ENCODE results near the gene ANGEL2. TPM values are rescaled to one million over a fixed set of nuclear protein-coding genes. Genes with fewer than 3 reads are reported as not detected.

The ANGEL2 gene
- total RNA-seq, 2 donors from 2014 or later, result 41.7 to 76.2 TPM

DNA sequence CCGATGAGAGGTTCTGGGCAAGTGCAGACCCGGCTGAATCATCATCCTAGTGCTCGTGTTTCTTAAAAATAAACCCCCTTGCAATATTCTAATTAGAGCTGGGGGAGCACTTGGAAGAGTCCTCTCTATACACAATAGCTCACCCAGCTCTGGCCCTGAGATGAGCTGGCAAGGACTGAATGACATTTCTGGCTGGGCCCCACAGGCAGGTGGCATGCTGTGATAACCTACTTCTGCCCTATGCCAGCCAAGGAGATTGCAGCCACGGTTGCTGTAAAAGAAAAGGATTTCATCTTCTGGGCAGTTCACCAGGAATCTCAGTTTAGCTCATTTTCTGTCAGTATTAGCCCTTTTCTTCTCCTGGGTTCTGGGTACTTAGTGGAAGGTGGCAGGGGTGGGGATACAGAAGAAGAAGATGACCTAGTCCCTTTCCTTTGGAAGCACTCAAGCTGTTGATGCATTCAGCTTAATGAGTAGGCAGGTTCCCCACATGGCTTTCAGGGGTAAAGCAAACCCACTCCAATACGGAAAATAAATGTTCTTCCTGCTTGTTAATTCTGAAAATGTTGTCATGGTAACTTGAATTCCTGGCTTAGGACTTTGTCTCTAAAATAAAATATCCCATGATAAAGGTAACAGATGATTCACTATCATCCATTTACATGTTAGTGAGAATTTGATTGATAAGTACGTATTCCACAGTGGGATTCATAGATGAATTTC is 33.1 kb downstream of the ANGEL2 start:
- H3K27ac ChIP-seq, result no peak overlapping the region
- no peaks in the 10 kb centered on the region for H3K27me3 ChIP-seq (replicated peaks; ENCODE audit: insufficient read depth)
- DNase-seq (ENCODE audit: low spot score) (no peak), ATAC-seq (ENCODE audit: insufficient number of reproducible peaks, low FRiP score, low read depth) (no peak)
- H3K9me3 ChIP-seq, result no peaks in the 10 kb centered on the region
- peaks cover 0 to 22% of the 10 kb centered on the region in 2 donors for H3K4me1 ChIP-seq (ENCODE audit: control insufficient read depth in 1 of 2, low read depth in 2 of 2)
- no peaks in the 10 kb centered on the region for H3K36me3 ChIP-seq
- TF ChIP-seq, protein P1, sequence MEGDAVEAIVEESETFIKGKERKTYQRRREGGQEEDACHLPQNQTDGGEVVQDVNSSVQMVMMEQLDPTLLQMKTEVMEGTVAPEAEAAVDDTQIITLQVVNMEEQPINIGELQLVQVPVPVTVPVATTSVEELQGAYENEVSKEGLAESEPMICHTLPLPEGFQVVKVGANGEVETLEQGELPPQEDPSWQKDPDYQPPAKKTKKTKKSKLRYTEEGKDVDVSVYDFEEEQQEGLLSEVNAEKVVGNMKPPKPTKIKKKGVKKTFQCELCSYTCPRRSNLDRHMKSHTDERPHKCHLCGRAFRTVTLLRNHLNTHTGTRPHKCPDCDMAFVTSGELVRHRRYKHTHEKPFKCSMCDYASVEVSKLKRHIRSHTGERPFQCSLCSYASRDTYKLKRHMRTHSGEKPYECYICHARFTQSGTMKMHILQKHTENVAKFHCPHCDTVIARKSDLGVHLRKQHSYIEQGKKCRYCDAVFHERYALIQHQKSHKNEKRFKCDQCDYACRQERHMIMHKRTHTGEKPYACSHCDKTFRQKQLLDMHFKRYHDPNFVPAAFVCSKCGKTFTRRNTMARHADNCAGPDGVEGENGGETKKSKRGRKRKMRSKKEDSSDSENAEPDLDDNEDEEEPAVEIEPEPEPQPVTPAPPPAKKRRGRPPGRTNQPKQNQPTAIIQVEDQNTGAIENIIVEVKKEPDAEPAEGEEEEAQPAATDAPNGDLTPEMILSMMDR (IDR thresholded peaks at IDR 0.05), result no peak
- H3K4me3 ChIP-seq, result no peak overlapping the region

DNA sequence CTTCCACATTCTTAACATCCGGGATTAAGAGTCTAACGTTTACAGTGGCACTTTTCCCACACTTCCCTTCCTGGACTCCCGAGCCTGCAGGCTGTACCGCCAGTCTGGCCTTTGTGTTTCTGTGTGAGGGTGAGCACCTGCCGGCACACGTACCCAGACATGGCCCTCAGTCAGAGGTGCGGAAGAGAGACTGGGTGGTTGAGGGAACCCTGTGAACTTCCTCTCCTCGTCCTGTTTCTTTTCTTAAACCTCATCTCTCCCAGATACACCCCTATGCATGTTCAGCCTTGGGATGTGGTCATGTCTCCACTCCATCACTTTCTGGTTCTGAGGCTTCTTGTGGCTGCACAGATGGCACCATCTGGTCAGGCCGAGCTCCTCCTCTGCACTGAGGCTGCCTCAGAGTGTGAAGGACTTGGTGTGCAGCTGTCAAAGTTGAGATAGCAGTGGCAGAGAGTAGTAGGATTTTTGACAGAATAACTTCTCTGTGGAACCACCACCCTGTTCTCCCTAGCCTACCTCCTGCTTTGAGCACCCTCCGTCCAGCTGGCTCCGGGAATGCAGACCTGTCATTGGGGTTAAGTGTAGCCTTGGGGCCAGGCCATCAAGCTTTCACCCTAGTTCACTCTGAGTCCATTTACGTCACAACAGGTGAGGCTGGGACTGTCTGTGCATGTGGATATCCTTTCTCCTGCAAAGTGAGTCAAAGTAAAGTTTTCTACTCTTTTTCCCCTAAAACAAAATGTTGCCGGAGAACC is 33.9 kb downstream of the ANGEL2 start:
- TF ChIP-seq, protein P1 (IDR thresholded peaks at IDR 0.05), result no peak
- DNase-seq (ENCODE audit: low spot score) (no peak), ATAC-seq (ENCODE audit: insufficient number of reproducible peaks, low FRiP score, low read depth) (no peak)
- Histone ChIP-seq H3K9me3 (no peaks in the 10 kb centered on the region), H3K4me1 (ENCODE audit: control insufficient read depth in 1 of 2, low read depth in 2 of 2) (peaks cover 0 to 22% of the 10 kb centered on the region in 2 donors), H3K27ac (peak overlapping the region in 1 of 2 donors; percentile 2), H3K36me3 (no peaks in the 10 kb centered on the region), H3K27me3 (replicated peaks; ENCODE audit: insufficient read depth) (no peaks in the 10 kb centered on the region), H3K4me3 (no peak overlapping the region)

DNA sequence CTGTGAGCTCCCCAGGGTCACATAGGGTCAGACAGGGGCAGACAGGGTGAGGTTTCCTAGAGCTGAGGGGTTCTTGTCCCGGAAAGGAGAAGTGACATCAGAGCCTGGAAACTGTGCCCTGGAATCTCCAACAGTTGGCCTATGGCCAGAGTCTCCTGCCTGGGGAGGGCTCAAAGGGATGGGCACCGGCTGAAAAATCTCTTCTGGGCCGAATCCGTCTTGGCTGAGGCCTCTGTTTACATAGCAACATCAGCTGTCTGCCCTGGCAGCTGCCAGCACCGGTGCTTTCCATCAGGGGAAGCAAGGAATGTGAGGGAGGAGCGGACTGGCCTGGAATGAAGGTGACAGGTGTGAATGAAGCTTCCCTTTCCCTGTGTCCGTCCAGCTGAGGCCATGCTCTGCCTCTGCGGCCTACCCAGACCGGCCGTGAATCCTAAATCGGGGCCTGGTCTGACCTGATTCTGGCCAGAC is 34.6 kb downstream of the ANGEL2 start:
- no peak overlapping the region for H3K4me3 ChIP-seq

GRCh38 chr1:212980123-212980785 is 35.4 kb downstream of the ANGEL2 start:
- H3K36me3 ChIP-seq, result no peaks in the 10 kb centered on the region
- TF ChIP-seq, protein P1 (IDR thresholded peaks at IDR 0.05), result no peak
- no peaks in the 10 kb centered on the region for H3K9me3 ChIP-seq
- H3K4me3 ChIP-seq, result no peak overlapping the region
- no peak for DNase-seq (ENCODE audit: low spot score)
- H3K27me3 ChIP-seq (replicated peaks; ENCODE audit: insufficient read depth), result no peaks in the 10 kb centered on the region
- no peak overlapping the region for H3K27ac ChIP-seq
- ATAC-seq (ENCODE audit: insufficient number of reproducible peaks, low FRiP score, low read depth), result no peak
- H3K4me1 ChIP-seq (ENCODE audit: control insufficient read depth in 1 of 2, low read depth in 2 of 2), result peaks cover 0 to 22% of the 10 kb centered on the region in 2 donors

More for the DNA sequence above, 34.6 kb downstream of the ANGEL2 start:
- Histone ChIP-seq H3K4me1 (ENCODE audit: control insufficient read depth in 1 of 2, low read depth in 2 of 2) (peaks cover 0 to 22% of the 10 kb centered on the region in 2 donors), H3K9me3 (no peaks in the 10 kb centered on the region), H3K27ac (no peak overlapping the region), H3K36me3 (no peaks in the 10 kb centered on the region), H3K27me3 (replicated peaks; ENCODE audit: insufficient read depth) (no peaks in the 10 kb centered on the region)
- TF ChIP-seq, protein P1 (IDR thresholded peaks at IDR 0.05), result no peak
- ATAC-seq (ENCODE audit: insufficient number of reproducible peaks, low FRiP score, low read depth) (no peak), DNase-seq (ENCODE audit: low spot score) (no peak)
